Measurements from ENCODE around the gene PDE11A. TPM values are rescaled to one million over a fixed set of nuclear protein-coding genes. Genes with fewer than 3 reads are reported as not detected.

The PDE11A gene
- total RNA-seq, 1 donor from 2014 or later, result 0.75 TPM

- intact Hi-C loops (cut with DNase I), result no loop called here
- no peaks in the 10 kb centered on the region for H3K36me3 ChIP-seq
Observed at GRCh38 chr2:178106053-178106452, 33.5 kb upstream of the PDE11A start.

GRCh38 chr2:178105566-178105965, 33.0 kb upstream of the PDE11A start:
- no peak overlapping the region for H3K4me3 ChIP-seq
- H3K27me3 ChIP-seq, result no peaks in the 10 kb centered on the region
- intact Hi-C loops (cut with DNase I), result no loop called here
- no peak for DNase-seq (ENCODE audit: low spot score in 2 of 2)
- H3K36me3 ChIP-seq, result no peaks in the 10 kb centered on the region
- no peak for TF ChIP-seq CTCF (IDR thresholded peaks at IDR 0.05)
- no peaks in the 10 kb centered on the region for H3K4me1 ChIP-seq
- no peaks in the 10 kb centered on the region for H3K9me3 ChIP-seq
- H3K27ac ChIP-seq, result no peak overlapping the region

More at GRCh38 chr2:178106053-178106452, 33.5 kb upstream of the PDE11A start:
- TF ChIP-seq CTCF (IDR thresholded peaks at IDR 0.05), result no peak
- Histone ChIP-seq H3K27ac (no peak overlapping the region), H3K4me3 (no peak overlapping the region), H3K4me1 (no peaks in the 10 kb centered on the region), H3K27me3 (no peaks in the 10 kb centered on the region), H3K9me3 (no peaks in the 10 kb centered on the region)
- no peak for DNase-seq (ENCODE audit: low spot score in 2 of 2)

GRCh38 chr2:178101321-178102079, 28.9 kb upstream of the PDE11A start:
- no peak for DNase-seq (ENCODE audit: low spot score in 2 of 2)
- no peaks in the 10 kb centered on the region for H3K27me3 ChIP-seq
- intact Hi-C loops (cut with DNase I), result no loop called here
- H3K9me3 ChIP-seq, result no peaks in the 10 kb centered on the region
- no peaks in the 10 kb centered on the region for H3K4me1 ChIP-seq
- H3K4me3 ChIP-seq, result no peak overlapping the region
- no peak for TF ChIP-seq CTCF (IDR thresholded peaks at IDR 0.05)
- H3K36me3 ChIP-seq, result no peaks in the 10 kb centered on the region
- no peak overlapping the region for H3K27ac ChIP-seq

- Histone ChIP-seq H3K4me3 (no peak overlapping the region), H3K27me3 (no peaks in the 10 kb centered on the region), H3K36me3 (no peaks in the 10 kb centered on the region), H3K4me1 (no peaks in the 10 kb centered on the region), H3K9me3 (no peaks in the 10 kb centered on the region), H3K27ac (no peak overlapping the region)
- intact Hi-C loops (cut with DNase I), result no loop called here
- no peak for DNase-seq (ENCODE audit: low spot score in 2 of 2)
- TF ChIP-seq CTCF (IDR thresholded peaks at IDR 0.05), result no peak
Observed at GRCh38 chr2:178093471-178093870, 20.9 kb upstream of the PDE11A start.

- intact Hi-C loops (cut with DNase I), result no loop called here
- Histone ChIP-seq H3K4me3 (no peak overlapping the region), H3K36me3 (no peaks in the 10 kb centered on the region), H3K27ac (no peak overlapping the region), H3K9me3 (no peaks in the 10 kb centered on the region), H3K27me3 (no peaks in the 10 kb centered on the region), H3K4me1 (no peaks in the 10 kb centered on the region)
- no peak for DNase-seq (ENCODE audit: low spot score in 2 of 2)
- no peak for TF ChIP-seq CTCF (IDR thresholded peaks at IDR 0.05)
Observed at GRCh38 chr2:178088774-178089270, 16.2 kb upstream of the PDE11A start.
